GM18870 (cell line): ENCODE measurements around the gene PER3.
"Not testable (repeated sequence)": the region's sequence is repeated elsewhere in the genome, so short reads cannot be mapped to it uniquely, and the experiment has no call there.

Source experiments
- ATAC-seq: cut with Tn5 transposase; IDR thresholded peaks from one replicate; pipeline ENCODE4 v1.9.1; 2021; ENCODE audit warnings: moderate library complexity; ENCODE audit not compliant: unreplicated experiment

Gene PER3

DNA sequence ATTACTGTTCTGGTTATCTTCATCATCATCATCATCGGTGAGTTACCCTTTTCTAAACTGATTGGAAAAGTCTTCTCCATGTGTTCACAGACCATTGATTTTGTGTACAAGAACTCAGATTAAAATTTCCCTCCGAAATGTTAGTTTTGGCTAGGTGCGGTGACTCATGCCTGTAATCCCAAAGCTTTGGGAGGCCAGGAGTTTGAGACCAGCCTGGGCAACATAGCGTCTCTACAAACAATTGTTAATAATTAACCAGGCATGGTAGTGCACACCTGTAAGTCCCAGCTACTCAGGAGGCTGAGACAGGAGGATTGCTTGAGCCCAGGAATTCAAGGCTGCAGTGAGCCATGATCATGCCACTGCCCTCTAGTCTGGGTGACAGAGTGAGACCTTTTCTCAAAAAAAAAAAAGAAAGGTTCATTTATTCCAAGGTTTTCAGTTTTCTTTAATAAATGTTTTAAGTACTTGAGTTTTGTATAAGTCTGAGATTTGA lies 5.9 kb upstream of the PER3 start:
- ATAC-seq: no peak

DNA sequence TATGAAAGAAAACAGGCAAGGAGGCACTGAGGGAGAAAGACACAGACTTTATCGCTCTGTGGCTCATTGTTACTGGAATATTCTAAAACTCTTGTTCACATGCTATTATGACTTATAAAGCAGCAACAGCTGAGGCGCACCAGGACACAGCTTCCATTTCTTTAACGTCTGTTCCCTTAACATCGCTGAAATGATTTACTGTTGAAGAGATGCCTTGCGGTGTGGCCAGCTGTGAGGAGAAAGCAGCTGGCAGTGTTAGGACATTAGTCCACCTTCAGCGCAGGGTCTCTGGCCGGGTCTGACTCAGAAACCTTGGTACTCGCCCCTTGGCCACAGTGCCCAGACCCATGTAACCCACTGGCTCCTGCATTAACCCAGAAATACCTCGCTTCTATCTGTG lies 3.1 kb upstream of the PER3 start:
- ATAC-seq: no peak

DNA sequence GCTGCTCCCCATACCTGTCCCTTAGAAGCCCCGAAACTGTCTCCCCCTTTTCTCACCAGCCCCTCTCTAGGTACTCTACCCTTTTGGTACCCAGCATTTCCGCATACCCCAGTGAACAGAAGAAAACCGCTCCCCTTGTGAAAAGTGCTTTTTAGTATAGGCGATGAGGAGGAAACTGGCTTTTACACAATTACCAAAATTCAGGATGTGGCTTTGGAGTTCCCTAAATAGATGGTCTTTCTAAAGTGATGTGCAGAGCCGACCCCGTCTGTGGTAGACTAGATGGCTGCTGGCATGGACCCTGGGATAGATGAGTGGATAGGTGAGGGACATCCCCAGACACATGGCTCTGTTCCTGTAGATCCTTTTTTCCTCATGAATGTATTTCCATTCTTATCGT lies 2.6 kb upstream of the PER3 start:
- no peak for ATAC-seq

DNA sequence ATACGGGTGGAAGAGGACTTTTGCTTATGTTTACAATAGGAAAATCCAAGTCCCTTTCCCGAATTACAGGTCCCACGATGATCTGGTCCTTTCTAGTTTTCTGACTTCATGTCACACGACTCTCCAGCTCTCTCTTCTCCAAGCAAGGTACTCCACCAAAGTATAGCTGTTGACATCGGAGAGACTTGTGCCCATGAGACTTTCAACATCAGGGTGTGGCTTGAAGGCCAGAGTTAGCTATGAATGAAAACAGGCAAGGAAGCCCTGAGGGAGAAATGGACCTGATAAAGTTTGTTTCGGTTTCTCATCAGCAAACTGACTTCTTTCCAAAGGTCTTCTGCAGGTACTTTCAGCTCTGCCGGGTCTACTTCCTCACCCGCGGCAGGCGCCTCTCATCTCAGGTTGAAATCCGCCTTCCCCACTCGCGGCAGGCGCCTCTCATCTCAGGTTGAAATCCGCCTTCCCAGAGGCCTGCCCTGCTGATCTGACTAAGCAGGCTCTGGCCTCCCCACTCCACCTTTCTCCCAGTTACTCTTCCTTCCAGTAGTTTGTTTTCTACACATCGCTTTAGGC lies 2.1 kb upstream of the PER3 start:
- no peak for ATAC-seq

DNA sequence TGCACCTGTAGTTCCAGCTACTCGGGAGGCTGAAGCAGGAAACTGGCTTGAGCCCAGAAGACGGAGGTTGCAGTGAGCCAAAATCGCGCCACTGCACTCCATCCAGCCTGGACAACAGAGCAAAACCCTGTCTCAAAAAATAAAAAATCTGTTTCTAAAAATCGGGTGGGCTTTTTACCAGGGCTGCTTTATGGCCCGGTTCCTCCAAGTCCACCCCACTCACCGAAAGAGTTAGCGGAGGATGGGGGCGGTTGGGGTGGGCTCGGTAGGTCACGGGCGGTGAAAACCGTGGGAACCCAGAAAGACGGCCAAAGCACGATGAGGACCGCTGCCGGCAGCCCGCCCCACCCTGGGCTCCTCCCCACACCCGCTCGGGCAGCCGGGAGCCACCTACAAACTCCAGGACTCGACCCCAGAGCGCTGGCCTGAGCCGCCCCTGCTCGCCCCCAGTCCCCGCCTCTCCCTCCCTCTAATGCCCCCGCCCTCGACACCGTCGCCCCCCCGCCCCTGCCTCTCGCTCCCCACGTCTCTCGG lies 846 bp upstream of the PER3 start:
- no peak for ATAC-seq

DNA sequence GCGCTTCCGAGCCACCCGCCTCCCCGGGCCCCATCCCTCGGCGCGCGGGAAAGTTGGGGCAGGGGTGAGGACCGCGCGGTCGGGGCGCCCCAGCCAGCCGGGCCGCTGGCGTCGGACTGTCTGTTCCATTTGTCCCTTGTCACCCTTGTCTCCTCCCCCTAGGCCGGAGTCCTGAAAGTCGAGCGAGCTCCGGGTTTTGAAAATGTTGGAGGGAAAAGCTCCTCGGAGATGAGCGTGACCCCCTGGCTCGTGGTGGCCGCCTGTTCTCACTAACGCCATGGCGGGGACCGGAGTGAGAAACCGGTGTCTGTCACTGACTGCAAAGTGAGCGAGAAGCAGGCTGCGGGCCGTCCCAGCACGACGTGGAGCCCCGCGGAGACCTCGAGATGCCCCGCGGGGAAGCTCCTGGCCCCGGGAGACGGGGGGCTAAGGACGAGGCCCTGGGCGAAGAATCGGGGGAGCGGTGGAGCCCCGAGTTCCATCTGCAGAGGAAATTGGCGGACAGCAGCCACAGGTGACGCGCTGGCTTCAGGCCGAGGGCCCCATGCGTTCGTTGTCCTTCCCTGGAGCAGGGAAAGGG lies 491 bp downstream of the PER3 start:
- ATAC-seq: no peak

DNA sequence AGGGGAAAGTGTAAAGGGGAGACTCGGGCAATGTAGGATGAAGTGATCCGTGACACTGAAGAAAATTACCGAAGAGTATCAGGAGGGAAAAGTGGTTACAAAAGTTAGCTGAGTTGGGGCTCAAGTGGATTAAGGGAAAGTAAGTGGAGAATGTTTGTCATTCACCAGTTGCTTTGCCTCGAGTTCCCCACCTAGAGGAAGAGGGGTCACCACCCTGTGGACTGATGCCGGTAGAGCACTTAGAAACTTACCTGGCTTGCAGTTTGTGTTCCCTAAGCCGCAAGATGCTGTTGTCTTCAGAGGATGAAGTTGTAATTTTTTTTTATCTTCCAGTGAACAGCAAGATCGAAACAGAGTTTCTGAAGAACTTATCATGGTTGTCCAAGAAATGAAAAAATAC lies 1.0 kb downstream of the PER3 start:
- no peak for ATAC-seq

DNA sequence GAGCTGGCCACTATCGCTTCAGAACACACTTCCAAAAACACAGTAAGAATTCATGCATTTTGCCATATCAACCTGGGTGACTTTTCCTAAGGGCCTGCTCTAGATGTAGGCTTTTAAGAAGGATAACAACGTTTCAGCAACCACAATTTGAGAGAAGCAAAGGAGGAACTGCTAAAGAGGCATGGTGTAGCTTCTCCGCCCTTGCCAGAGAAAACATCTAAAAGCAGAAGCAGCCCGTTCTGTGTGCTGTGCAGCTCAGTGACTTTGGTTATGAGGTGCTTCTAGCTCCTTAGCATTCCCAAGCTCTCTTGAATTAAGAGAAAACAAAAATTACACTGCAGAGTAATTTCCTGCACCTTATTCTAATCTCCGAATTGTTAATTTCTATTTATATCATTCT lies 2.7 kb downstream of the PER3 start:
- no peak for ATAC-seq

DNA sequence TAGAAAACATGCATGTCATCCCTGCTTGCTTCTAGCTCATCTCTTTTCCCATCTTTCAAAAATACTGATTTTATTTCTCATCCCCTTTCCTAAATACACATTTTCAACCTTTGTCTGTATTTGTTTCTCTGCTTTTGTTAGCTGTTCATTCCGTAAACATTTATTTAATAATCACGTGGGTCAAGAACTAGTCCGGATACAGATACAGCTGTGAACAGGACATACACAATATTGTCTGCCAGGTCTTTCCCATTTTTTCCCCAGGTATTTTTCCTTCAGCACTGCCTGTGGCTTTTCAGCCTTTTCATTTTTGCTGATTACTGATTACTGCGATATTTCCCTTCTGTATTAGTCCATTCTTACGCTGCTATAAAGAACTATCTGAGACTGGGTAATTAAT lies 5.7 kb downstream of the PER3 start:
- ATAC-seq: no peak

DNA sequence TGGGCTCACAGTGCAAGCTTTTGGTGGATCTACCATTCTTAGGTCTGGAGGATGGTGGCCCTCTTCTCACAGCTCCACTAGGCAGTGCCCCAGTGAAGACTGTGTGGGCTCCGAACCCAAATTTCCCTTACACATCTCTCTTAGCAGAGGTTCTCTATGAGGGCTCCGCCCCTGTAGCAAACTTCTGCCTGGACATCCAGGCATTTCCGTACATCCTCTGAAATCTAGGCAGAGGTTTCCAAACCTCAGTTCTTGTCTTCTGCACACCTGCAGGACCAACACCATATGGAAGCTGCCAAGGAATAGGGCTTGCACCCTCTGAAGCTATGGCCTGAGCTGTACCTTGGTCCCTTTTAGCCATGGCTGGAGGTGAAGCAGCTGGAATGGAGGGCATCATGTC lies 6.9 kb downstream of the PER3 start:
- not testable (repeated sequence) for ATAC-seq

DNA sequence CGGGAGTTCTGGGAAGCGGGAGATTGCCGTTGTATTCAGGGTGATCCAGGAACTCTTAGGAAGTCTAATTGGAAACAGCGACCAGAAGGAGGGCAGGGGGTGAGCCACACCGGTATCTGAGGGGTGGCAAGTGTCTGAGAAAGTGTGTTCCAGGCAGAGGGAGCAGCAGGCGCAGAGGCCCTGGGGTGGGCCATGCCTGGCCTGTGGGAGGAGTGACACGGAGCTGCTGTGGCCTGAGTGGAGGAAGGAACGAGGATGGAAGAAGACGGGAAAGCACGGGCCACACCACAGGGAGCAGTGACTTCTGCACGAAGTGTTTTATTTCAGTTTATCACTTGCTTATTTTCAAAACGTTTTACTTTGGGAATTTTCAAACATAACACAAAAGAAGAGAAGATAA lies 11.3 kb downstream of the PER3 start:
- no peak for ATAC-seq

DNA sequence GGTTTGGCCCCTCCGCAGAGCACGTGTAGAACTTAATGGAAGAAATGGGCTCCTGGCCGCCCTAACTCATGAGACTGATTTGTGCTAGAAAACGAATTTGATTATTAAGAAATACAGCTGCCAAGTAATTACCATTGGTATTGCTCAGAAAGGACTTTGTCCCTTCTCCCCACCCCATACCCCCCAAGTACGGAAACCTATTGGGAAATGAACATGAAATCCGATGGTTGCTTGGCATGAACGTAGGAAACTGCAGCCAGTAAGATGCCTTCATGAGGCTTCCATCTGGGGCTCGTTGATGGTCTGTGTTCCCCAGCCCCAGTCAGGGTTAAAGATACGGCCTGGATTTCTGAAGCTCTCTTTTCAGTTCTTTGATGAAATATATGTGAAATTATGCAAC lies 21.4 kb downstream of the PER3 start:
- ATAC-seq: no peak

DNA sequence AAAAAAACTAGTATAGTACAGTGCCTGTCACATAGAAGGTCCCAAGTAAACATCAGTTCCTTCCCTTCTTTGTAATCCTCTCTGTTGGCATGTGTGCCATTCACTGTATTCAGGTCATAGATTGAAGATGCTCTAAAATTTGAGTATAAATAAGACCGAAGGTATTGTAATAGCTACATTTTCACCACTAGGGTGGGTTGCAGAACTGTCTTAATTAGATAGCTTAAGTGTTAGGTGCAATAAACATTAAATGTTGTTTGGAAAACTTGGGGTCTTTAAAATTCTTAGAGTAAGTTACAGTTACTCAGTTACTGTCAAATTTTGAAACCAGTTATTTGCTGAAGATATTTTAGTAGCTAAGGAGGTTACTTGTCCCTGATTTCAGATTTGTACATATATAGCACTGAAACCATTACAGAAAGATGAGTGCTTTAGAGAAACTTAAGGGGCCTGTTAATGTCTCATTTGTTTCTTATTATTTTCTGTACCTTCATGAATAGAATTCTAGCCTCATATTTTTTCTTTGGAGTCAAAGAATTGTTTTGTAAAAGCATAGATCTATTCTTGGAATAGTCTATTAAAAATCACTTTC lies 24.3 kb downstream of the PER3 start:
- no peak for ATAC-seq

DNA sequence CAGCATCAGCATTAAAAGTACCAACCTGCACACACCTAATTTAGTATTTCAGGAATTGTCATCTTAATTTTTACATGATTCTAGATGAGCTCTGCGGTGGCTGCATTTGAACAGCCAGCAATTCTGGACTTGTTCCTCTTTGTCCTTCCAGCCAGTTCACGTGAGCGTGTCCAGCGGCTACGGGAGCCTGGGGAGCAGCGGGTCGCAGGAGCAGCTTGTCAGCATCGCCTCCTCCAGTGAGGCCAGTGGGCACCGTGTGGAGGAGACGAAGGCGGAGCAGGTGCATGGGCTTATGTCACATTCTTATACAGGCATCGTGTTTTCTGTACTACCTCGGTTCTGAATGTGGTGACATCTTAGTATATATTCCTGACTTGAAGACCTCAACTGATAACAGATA lies 25.7 kb downstream of the PER3 start:
- ATAC-seq: no peak

DNA sequence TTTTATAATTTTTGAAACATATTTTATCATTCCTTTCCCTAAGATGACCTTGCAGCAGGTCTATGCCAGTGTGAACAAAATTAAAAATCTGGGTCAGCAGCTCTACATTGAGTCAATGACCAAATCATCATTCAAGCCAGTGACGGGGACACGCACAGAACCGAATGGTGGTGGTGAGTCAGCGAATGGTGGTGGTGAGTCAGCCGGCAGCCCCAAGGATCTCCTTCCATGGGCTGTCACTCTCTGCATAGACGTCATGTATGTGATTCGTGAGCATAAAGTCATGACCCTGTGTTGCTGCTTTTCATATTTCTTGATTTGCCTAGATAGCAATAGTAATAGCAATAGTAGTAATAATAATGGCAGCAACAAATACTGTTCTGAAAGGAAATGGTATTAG lies 26.3 kb downstream of the PER3 start:
- no peak for ATAC-seq

DNA sequence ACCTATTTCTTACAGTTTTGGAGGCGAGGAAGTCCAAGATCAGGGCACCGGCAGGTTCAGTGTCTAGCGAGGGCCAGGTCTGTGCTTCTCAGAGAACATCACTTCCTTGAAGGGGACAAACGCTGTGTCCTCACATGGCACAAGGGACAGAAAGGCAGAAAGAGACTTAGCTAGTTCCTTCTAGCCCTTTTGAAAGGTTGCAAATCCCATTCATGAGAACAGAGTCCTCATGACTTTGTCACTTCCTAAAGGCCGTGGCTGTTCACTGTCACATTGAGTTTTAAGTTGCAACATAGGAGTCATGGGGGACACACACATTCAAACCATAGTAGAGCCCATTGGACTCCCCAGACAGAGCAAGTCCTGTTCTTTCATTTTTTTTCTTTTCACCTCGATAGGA lies 27.4 kb downstream of the PER3 start:
- ATAC-seq: no peak

DNA sequence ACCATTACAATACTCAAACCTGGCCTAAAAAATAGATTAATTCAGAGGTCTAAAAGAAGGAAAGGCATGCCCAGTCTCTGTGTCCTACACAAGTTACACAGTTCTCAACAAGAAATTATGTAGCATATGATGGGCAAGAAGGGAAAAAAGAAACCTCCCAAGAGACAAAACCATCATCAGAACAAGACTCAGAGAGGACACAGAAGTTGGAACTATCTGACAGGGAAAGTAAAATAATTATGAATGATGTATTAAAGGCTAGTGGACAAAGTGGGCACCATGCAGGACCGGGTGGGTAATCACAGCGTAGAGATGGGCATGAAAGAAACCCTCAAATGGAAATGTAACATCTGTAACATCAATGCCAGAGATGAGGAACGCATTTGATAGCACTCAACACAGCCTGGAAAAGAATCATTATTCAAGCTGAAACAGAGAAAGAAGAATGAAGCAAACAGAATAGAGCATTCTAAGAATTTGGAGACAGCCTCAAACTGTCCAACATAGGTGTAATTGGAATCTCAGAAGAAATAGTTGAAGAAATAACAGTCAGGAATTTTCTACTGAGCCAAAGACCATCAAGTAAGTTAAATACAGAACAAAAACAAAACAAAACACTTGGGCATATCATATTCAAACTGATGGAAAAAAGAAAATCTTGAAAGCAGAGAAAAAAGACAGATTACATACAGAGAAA lies 29.7 kb downstream of the PER3 start:
- no peak for ATAC-seq

DNA sequence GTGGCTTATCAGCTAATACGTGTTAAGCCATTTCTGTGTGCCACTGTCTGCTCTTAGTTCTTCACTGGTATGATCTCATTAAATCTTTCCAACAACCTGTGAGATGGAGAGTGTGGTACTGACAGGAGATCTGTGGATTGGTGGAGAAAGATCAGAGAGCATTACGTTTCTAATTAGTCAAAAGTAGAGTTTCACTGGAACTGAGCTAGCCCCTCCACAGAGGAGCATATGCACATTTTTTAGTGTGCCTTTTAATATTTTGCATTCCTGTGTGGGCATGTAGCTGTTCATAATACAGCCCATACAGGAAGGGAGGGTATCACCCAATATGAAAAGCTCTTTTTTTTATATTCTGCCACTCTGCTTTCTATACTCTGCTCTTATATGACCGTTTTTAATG lies 37.2 kb downstream of the PER3 start:
- no peak for ATAC-seq

DNA sequence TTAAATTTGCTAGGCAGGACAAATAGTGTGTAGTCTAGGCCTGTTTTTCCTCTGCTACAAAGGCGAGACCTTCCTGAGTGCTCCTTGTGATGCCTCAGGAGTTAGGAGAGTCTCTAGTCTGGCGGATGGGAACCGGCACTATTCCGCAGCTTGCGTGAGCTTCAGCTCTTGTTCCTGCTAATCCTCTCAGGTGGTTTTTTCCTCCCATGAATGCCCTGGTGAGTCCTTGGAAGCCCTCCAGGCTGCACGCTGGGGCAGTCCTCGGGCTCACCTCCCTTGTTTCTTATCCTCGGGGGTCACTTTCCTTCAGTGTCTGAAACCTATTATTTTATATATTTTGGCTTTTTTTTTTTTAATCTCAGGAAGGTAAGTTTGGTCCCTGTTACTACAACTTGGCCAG lies 40.6 kb downstream of the PER3 start:
- ATAC-seq: no peak

DNA sequence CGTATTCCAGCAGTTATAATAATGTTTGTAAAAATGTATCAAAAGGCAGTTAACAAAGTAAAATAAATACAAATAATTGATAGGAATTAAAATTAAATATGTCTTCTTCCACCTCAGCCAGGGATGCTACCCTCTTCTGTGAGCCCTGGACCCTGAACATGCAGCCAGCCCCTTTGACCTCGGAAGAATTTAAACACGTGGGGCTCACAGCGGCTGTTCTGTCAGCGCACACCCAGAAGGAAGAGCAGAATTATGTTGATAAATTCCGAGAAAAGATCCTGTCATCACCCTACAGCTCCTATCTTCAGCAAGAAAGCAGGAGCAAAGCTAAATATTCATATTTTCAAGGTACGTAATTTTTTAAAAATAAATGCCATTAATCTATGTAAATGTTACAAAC lies 42.3 kb downstream of the PER3 start:
- no peak for ATAC-seq

DNA sequence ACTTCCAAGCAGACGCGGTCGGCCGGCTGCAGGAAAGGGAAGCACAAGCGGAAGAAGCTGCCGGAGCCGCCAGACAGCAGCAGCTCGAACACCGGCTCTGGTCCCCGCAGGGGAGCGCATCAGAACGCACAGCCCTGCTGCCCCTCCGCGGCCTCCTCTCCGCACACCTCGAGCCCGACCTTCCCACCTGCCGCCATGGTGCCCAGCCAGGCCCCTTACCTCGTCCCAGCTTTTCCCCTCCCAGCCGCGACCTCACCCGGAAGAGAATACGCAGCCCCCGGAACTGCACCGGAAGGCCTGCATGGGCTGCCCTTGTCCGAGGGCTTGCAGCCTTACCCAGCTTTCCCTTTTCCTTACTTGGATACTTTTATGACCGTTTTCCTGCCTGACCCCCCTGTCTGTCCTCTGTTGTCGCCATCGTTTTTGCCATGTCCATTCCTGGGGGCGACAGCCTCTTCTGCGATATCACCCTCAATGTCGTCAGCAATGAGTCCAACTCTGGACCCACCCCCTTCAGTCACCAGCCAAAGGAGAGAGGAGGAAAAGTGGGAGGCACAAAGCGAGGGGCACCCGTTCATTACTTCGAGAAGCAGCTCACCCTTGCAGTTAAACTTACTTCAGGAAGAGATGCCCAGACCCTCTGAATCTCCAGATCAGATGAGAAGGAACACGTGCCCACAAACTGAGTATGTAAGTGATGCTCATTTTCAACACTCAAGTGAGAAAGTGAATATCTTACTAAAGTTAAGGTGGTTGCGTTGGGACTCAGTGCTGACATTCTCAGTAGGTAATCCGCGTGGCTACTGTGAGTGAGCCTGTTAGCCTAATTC lies 43.2 kb downstream of the PER3 start:
- no peak for ATAC-seq
